ENCODE results near the gene C10orf95. TPM values are rescaled to one million over a fixed set of nuclear protein-coding genes. Genes with fewer than 3 reads are reported as not detected.

Gene C10orf95
- total and polyA plus RNA-seq, 2 of the 13 experiments (the other 11 are each of a cell fraction or from before 2014, with no cell fraction given): 0.05 to 0.07 TPM

DNA sequence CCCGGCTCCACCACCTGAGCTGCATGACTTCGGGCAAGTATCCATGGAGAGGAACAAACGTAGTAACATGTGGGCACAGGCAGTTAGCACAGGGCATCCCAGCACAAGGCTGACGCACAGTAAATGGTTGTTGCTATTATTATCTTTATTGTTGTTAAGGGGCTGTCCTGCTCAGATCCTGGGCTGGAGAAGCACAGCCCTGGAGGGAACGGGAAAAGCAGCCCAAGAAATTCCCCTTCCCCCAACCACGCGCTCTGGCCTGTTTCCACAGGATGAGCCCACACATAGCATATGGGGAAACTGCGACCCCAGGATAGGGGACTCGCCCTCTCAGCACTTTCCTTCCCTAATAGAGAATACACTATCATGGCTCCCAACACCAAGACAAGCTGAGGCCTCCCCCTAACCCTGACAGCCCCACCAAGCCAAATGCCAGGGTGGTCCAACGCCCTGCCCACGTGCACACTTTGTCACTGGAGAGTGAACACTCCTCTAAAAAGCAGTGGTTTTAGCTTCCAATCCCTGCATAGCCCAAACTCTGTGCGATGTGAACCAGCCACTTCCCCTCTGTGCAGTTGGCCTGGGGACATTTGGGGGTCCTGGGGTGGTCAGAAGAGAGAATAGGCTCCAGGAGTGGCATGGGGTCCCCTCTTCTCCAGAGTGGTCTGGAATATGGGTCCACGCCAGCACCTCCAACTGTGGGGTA, 43.8 kb downstream of the C10orf95 start:
- H3K4me3 ChIP-seq (replicated peaks in 1 of 3; ENCODE audit: insufficient read depth in 1 of 3, low read depth in 2 of 3, low read length in 3 of 3): no peak overlapping the region
- no peaks in the 10 kb centered on the region for H3K36me3 ChIP-seq (replicated peaks in 1 of 2; ENCODE audit: control insufficient read depth in 1 of 2, insufficient read depth in 2 of 2, low read length in 2 of 2)
- no peak overlapping the region for H3K9ac ChIP-seq (ENCODE audit: insufficient read depth, low read depth, low read length)
- POLR2A ChIA-PET: no interaction called here
- CTCF ChIA-PET (ENCODE audit: low intra/inter-chr PET ratio, low total read pairs): no interaction called here
- peaks cover 22 to 58% of the 10 kb centered on the region in 2 experiments for H3K27me3 ChIP-seq (ENCODE audit: control insufficient read depth in 1 of 2, insufficient read depth in 2 of 2, low read length in 2 of 2)
- WGBS (ENCODE audit: low lambda C conversion rate): 51% methylated on average over 12 of the region's 13 CpGs
- peaks cover 25% of the 10 kb centered on the region for H3K4me1 ChIP-seq (ENCODE audit: insufficient read depth, low read length)
- DNase-seq (ENCODE audit: low spot score) (no peak), FAIRE-seq (no peak), ATAC-seq (no peak)
- H3K4me2 ChIP-seq (ENCODE audit: low read depth, low read length): no peak overlapping the region
- no peak overlapping the region for H3K27ac ChIP-seq (ENCODE audit: extremely low read length, insufficient read depth, low read length)
- BruUV-seq (replicated peaks): no TSS peak
- no peak overlapping the region for H2AFZ ChIP-seq (ENCODE audit: low read length)
- H3K79me2 ChIP-seq (ENCODE audit: insufficient read depth, low read length): no peaks in the 10 kb centered on the region
- in situ Hi-C loops (cut with HindIII; ENCODE audit: extremely low pct_ligation_motif_present, low pct_unique_long_range_greater_than_20kb): loop anchor here (10.0 kb wide), 1 partner anchor 67 kb away; no protein-coding TSS in a partner anchor
- peaks cover 4% of the 10 kb centered on the region; the same call in 1 of the 2 replicates for H4K20me1 ChIP-seq (ENCODE audit: insufficient read depth, low read length)
- no peaks in the 10 kb centered on the region for H3K9me3 ChIP-seq (ENCODE audit: low read length)
- TF ChIP-seq HNRNPK (IDR thresholded peaks at IDR 0.05; ENCODE audit: low read depth, low read length, poor library complexity, severe bottlenecking) (no peak), NCOA1 (CRISPR knock-in tag; IDR thresholded peaks at IDR 0.05) (no peak), ATF7-NPFF (CRISPR knock-in tag; IDR thresholded peaks at IDR 0.05; ENCODE audit: low read depth) (no peak), ZSCAN31 (CRISPR knock-in tag; IDR thresholded peaks at IDR 0.05; ENCODE audit: low read depth) (no peak), ZNF570 (CRISPR knock-in tag; IDR thresholded peaks at IDR 0.05; ENCODE audit: borderline replicate concordance) (no peak), NFE2 (CRISPR knock-in tag; IDR thresholded peaks at IDR 0.05) (no peak), SATB2 (CRISPR knock-in tag; IDR thresholded peaks at IDR 0.05) (no peak), RFX5 (IDR thresholded peaks at IDR 0.05; ENCODE audit: low read depth, low read length) (no peak), FLYWCH1 (CRISPR knock-in tag; IDR thresholded peaks at IDR 0.05) (no peak), SRF (IDR thresholded peaks at IDR 0.05; ENCODE audit: low read depth, low read length) (no peak), ARID2 (CRISPR knock-in tag; IDR thresholded peaks at IDR 0.05; ENCODE audit: borderline replicate concordance) (no peak), SMARCE1 (IDR thresholded peaks at IDR 0.05; ENCODE audit: borderline replicate concordance) (no peak), ZFP90 (CRISPR knock-in tag; IDR thresholded peaks at IDR 0.05; ENCODE audit: borderline replicate concordance) (no peak), YEATS4 (CRISPR knock-in tag; IDR thresholded peaks at IDR 0.05; ENCODE audit: borderline replicate concordance) (no peak), ZFYVE20 (CRISPR knock-in tag; IDR thresholded peaks at IDR 0.05; ENCODE audit: borderline replicate concordance, low read depth) (no peak)
- TF ChIP-seq, protein P1, sequence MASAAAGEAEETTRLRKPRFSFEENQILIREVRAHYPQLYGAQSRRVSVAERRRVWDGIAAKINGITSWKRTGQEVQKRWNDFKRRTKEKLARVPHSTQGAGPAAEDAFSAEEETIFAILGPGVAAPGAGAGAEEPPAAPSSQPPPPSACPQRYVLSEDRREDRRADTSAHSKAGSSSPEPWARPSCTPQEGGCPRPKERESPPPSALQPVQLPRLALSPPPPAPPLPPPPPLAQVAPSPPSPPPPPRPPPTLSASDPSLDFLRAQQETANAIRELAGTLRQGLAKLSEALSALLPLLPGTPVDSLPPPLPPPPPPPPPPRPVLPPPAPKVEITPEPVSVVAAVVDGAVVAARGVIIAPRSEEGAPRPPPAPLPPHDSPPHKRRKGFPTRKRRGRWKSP (CRISPR knock-in tag; IDR thresholded peaks at IDR 0.05): no peak
- TF ChIP-seq, protein P2, sequence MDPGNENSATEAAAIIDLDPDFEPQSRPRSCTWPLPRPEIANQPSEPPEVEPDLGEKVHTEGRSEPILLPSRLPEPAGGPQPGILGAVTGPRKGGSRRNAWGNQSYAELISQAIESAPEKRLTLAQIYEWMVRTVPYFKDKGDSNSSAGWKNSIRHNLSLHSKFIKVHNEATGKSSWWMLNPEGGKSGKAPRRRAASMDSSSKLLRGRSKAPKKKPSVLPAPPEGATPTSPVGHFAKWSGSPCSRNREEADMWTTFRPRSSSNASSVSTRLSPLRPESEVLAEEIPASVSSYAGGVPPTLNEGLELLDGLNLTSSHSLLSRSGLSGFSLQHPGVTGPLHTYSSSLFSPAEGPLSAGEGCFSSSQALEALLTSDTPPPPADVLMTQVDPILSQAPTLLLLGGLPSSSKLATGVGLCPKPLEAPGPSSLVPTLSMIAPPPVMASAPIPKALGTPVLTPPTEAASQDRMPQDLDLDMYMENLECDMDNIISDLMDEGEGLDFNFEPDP (CRISPR knock-in tag; conservative IDR thresholded peaks at IDR 0.05): no peak
- TF ChIP-seq, protein P3, sequence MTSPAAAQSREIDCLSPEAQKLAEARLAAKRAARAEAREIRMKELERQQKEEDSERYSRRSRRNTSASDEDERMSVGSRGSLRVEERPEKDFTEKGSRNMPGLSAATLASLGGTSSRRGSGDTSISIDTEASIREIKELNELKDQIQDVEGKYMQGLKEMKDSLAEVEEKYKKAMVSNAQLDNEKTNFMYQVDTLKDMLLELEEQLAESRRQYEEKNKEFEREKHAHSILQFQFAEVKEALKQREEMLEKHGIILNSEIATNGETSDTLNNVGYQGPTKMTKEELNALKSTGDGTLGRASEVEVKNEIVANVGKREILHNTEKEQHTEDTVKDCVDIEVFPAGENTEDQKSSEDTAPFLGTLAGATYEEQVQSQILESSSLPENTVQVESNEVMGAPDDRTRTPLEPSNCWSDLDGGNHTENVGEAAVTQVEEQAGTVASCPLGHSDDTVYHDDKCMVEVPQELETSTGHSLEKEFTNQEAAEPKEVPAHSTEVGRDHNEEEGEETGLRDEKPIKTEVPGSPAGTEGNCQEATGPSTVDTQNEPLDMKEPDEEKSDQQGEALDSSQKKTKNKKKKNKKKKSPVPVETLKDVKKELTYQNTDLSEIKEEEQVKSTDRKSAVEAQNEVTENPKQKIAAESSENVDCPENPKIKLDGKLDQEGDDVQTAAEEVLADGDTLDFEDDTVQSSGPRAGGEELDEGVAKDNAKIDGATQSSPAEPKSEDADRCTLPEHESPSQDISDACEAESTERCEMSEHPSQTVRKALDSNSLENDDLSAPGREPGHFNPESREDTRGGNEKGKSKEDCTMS (CRISPR knock-in tag; conservative IDR thresholded peaks at IDR 0.05): no peak
- intact Hi-C loops (cut with micrococcal nuclease; ENCODE audit: unreplicated experiment): no loop called here
